T-cell (primary cell): ENCODE results near the gene MKNK1. TPM values are rescaled to one million over a fixed set of nuclear protein-coding genes. Genes with fewer than 3 reads are reported as not detected.

Experiments
- ATAC-seq, 4 experiments: fragments of 200-7000 bp in 3 of 4; fragments of 150-1000 bp in 1 of 4; cut with Tn5 transposase; replicated peaks in 1 of 4; 1 replicate in 3 of 4; 2 replicates in 1 of 4; pipeline ENCODE4 v1.10.0; 2021; ENCODE audit warnings: moderate library complexity in 3 of 4, mild to moderate bottlenecking in 2 of 4, moderate number of reproducible peaks in 1 of 4
- CTCF ChIA-PET, 2 donors: fragments of 300-600 bp; sonication (Branson Sonifier 250); formaldehyde crosslinking; loops; one replicate each; lab custom pipeline; 2022; ENCODE audit warnings: antibody characterized with exemption in 2 of 2; lab: Charles Lee
- POLR2A ChIA-PET, 2 donors: fragments of 300-600 bp; sonication (Branson Sonifier 250); formaldehyde crosslinking; loops; one replicate each; lab custom pipeline; 2022; ENCODE audit warnings: antibody characterized with exemption in 2 of 2; lab: Charles Lee
- DNase-seq, 35 experiments: peaks; one replicate each; pipeline versions ENCODE4 v3.0.0 to v3.0.0-alpha.2; 2013 to 2023
- H3K27ac ChIP-seq: one replicate; pipeline ENCODE4 v1.5.1; 2013; ENCODE audit warnings: low read length
- H3K27me3 ChIP-seq, 2 experiments: replicated peaks in 1 of 2; 1 replicate in 1 of 2; 2 replicates in 1 of 2; pipeline versions ENCODE4 v1.6.1 to v1.7.0; 2013; ENCODE audit warnings: low read length in 1 of 2, mixed read lengths in 1 of 2; ENCODE audit not compliant: control insufficient read depth in 2 of 2, insufficient read depth in 2 of 2; ENCODE audit errors: extremely low read depth in 1 of 2
- H3K36me3 ChIP-seq, 2 donors: 1 replicate in 1 of 2; 2 replicates in 1 of 2; pipeline versions ENCODE4 v1.6.1 to v1.7.0; 2013; ENCODE audit warnings: low read length in 1 of 2; ENCODE audit not compliant: control insufficient read depth in 2 of 2, insufficient read depth in 1 of 2; ENCODE audit errors: extremely low read depth in 1 of 2
- H3K4me1 ChIP-seq, 2 experiments: 1 replicate in 1 of 2; 2 replicates in 1 of 2; pipeline versions ENCODE4 v1.6.1 to v1.7.0; 2013; ENCODE audit warnings: low read length in 2 of 2, mixed read lengths in 1 of 2; ENCODE audit not compliant: insufficient read depth in 2 of 2, control insufficient read depth in 1 of 2; ENCODE audit errors: extremely low read depth in 1 of 2
- H3K4me3 ChIP-seq, 2 donors: 1 replicate in 1 of 2; 2 replicates in 1 of 2; pipeline versions ENCODE4 v1.5.1 to v1.7.0; 2013; ENCODE audit warnings: mild to moderate bottlenecking in 2 of 2, low read length in 1 of 2, moderate library complexity in 1 of 2; ENCODE audit not compliant: control insufficient read depth in 1 of 2; ENCODE audit errors: extremely low read depth in 1 of 2
- H3K9me3 ChIP-seq: 2 replicates; pipeline ENCODE4 v1.7.0; 2013
- H3K27ac Mint-ChIP-seq, 2 donors: one replicate each; pipeline ENCODE4 v1.8.0; 2020 to 2021; ENCODE audit warnings: mild to moderate bottlenecking in 2 of 2, mixed read lengths in 2 of 2
- H3K27me3 Mint-ChIP-seq, 2 donors: one replicate each; pipeline ENCODE4 v1.8.0; 2021 to 2022; ENCODE audit warnings: mixed read lengths in 2 of 2
- H3K36me3 Mint-ChIP-seq: one replicate; pipeline ENCODE4 v1.8.0; 2021; ENCODE audit warnings: mixed read lengths
- H3K4me1 Mint-ChIP-seq, 3 donors: one replicate each; pipeline ENCODE4 v1.8.0; 2020 to 2022; ENCODE audit warnings: mixed read lengths in 3 of 3, mild to moderate bottlenecking in 1 of 3
- H3K4me3 Mint-ChIP-seq, 3 donors: one replicate each; pipeline ENCODE4 v1.8.0; 2020 to 2022; ENCODE audit warnings: mild to moderate bottlenecking in 3 of 3, mixed read lengths in 3 of 3, moderate library complexity in 3 of 3
- H3K9me3 Mint-ChIP-seq, 3 donors: one replicate each; pipeline ENCODE4 v1.8.0; 2020 to 2022; ENCODE audit warnings: mixed read lengths in 3 of 3
- WGBS: methylation state at CpG from one replicate; pipeline ENCODE4 v1.1.5; 2013; ENCODE audit warnings: missing lambda C conversion rate; ENCODE audit not compliant: insufficient coverage; 5-methylcytosine and 5-hydroxymethylcytosine counted together
- total RNA-seq, 35 experiments: library from RNA in 6 of 35; stranded (reverse) in 6 of 35; fragments of 120-200 nt in 1 of 35; gene quantifications; one replicate each; pipeline versions ENCODE4 v1.2.1 to v1.2.4 and lab custom pipeline; 2013 to 2026

MKNK1 gene
- total RNA-seq, 5 donors from 2014 or later (not counting 1 experiment from before 2014, with no cell fraction given), result 41.4 to 54.5 (median 52.7) TPM

- H3K4me1 Mint-ChIP-seq, result peaks cover 3 to 7% (median 6%) of the 10 kb centered on the region in 3 donors
Observed at GRCh38 chr1:46522184-46522968, 81.7 kb downstream of the MKNK1 start.

GRCh38 chr1:46521414-46521813 is 82.7 kb downstream of the MKNK1 start:
- H3K27me3 ChIP-seq, result peaks cover 9 to 60% of the 10 kb centered on the region in 2 experiments
- no peak for DNase-seq
- no peaks in the 10 kb centered on the region for H3K36me3 ChIP-seq
- H3K9me3 ChIP-seq, result no peaks in the 10 kb centered on the region
- Mint-ChIP-seq H3K27ac (no peak overlapping the region), H3K27me3 (peaks cover 38 to 41% of the 10 kb centered on the region in 2 donors), H3K4me3 (no peak overlapping the region), H3K36me3 (no peaks in the 10 kb centered on the region), H3K4me1 (peaks cover 7 to 9% (median 7%) of the 10 kb centered on the region in 3 donors), H3K9me3 (no peaks in the 10 kb centered on the region)
- ATAC-seq, result no peak
- ChIA-PET POLR2A (no interaction called here), CTCF (interaction anchor here in 1 of 2 donors (1.2 kb wide), 1 partner anchor 9 kb away, joined by 3 read pairs; no protein-coding TSS in a partner anchor)
- WGBS, result no CpG with 5 or more reads among the region's 2 CpGs
- peaks cover 0 to 10% of the 10 kb centered on the region in 2 experiments for H3K4me1 ChIP-seq
- no peak overlapping the region for H3K27ac ChIP-seq
- no peak overlapping the region for H3K4me3 ChIP-seq

More at GRCh38 chr1:46522184-46522968, 81.7 kb downstream of the MKNK1 start:
- no peaks in the 10 kb centered on the region for H3K9me3 Mint-ChIP-seq
- Histone ChIP-seq H3K4me3 (no peak overlapping the region), H3K4me1 (peaks cover 0 to 5% of the 10 kb centered on the region in 2 experiments), H3K36me3 (no peaks in the 10 kb centered on the region), H3K27ac (no peak overlapping the region), H3K27me3 (peaks cover 9 to 64% of the 10 kb centered on the region in 2 experiments), H3K9me3 (no peaks in the 10 kb centered on the region)
- POLR2A ChIA-PET, result no interaction called here
- H3K4me3 Mint-ChIP-seq, result no peak overlapping the region
- no peak for ATAC-seq
- H3K36me3 Mint-ChIP-seq, result no peaks in the 10 kb centered on the region
- H3K27ac Mint-ChIP-seq, result no peak overlapping the region
- CTCF ChIA-PET, result interaction anchor here (1.2 to 1.5 kb wide), 2 partner anchors 8 to 76 kb away, joined by 3 to 4 read pairs; no protein-coding TSS in a partner anchor
- no peak for DNase-seq
- 26% methylated on average over 14 of the region's 16 CpGs for WGBS
- H3K27me3 Mint-ChIP-seq, result peaks cover 33 to 40% of the 10 kb centered on the region in 2 donors

- H3K9me3 Mint-ChIP-seq, result no peaks in the 10 kb centered on the region
- ChIA-PET POLR2A (no interaction called here), CTCF (no interaction called here)
- no peak overlapping the region for H3K4me3 Mint-ChIP-seq
- 87% methylated on average over 14 of the region's 15 CpGs for WGBS
- no peaks in the 10 kb centered on the region for H3K36me3 ChIP-seq
- H3K9me3 ChIP-seq, result no peaks in the 10 kb centered on the region
- no peak overlapping the region for H3K27ac Mint-ChIP-seq
- H3K27ac ChIP-seq, result no peak overlapping the region
- peaks cover 37 to 42% of the 10 kb centered on the region in 2 donors for H3K27me3 Mint-ChIP-seq
- H3K27me3 ChIP-seq, result peaks cover 7 to 61% of the 10 kb centered on the region in 2 experiments
- H3K4me1 ChIP-seq, result peaks cover 0 to 10% of the 10 kb centered on the region in 2 experiments
- DNase-seq (no peak), ATAC-seq (no peak)
- H3K36me3 Mint-ChIP-seq, result no peaks in the 10 kb centered on the region
- H3K4me1 Mint-ChIP-seq, result peaks cover 7 to 9% (median 7%) of the 10 kb centered on the region in 3 donors
- no peak overlapping the region for H3K4me3 ChIP-seq
Observed at GRCh38 chr1:46520063-46520911, 83.8 kb downstream of the MKNK1 start.

- ChIA-PET CTCF (no interaction called here), POLR2A (no interaction called here)
- H3K4me3 Mint-ChIP-seq, result no peak overlapping the region
- Histone ChIP-seq H3K9me3 (no peaks in the 10 kb centered on the region), H3K4me3 (no peak overlapping the region), H3K27me3 (peaks cover 5 to 56% of the 10 kb centered on the region in 2 experiments), H3K4me1 (peaks cover 0 to 10% of the 10 kb centered on the region in 2 experiments), H3K36me3 (no peaks in the 10 kb centered on the region), H3K27ac (no peak overlapping the region)
- no peak overlapping the region for H3K27ac Mint-ChIP-seq
- peaks cover 35 to 40% of the 10 kb centered on the region in 2 donors for H3K27me3 Mint-ChIP-seq
- ATAC-seq (no peak), DNase-seq (no peak)
- H3K9me3 Mint-ChIP-seq, result no peaks in the 10 kb centered on the region
- WGBS, result 47% methylated on average over 2 of the region's 4 CpGs
- H3K36me3 Mint-ChIP-seq, result no peaks in the 10 kb centered on the region
- peaks cover 7 to 9% (median 7%) of the 10 kb centered on the region in 3 donors for H3K4me1 Mint-ChIP-seq
Observed at GRCh38 chr1:46519209-46519608, 84.9 kb downstream of the MKNK1 start.

GRCh38 chr1:46517932-46518498 is 86.1 kb downstream of the MKNK1 start:
- H3K4me1 ChIP-seq, result peaks cover 0 to 10% of the 10 kb centered on the region in 2 experiments
- POLR2A ChIA-PET, result no interaction called here
- Mint-ChIP-seq H3K4me1 (peaks cover 7 to 9% (median 7%) of the 10 kb centered on the region in 3 donors), H3K27me3 (peaks cover 40 to 45% of the 10 kb centered on the region in 2 donors), H3K4me3 (no peak overlapping the region), H3K36me3 (no peaks in the 10 kb centered on the region), H3K9me3 (no peaks in the 10 kb centered on the region), H3K27ac (no peak overlapping the region)
- H3K9me3 ChIP-seq, result no peaks in the 10 kb centered on the region
- H3K4me3 ChIP-seq, result no peak overlapping the region
- WGBS, result 79% methylated on average over 4 of the region's 4 CpGs
- DNase-seq, result no peak
- CTCF ChIA-PET, result no interaction called here
- H3K27me3 ChIP-seq, result peaks cover 6 to 56% of the 10 kb centered on the region in 2 experiments
- H3K36me3 ChIP-seq, result no peaks in the 10 kb centered on the region
- ATAC-seq, result no peak
- no peak overlapping the region for H3K27ac ChIP-seq
